Calu3 (cell line): ENCODE results near the gene QKI. TPM values are rescaled to one million over a fixed set of nuclear protein-coding genes. Genes with fewer than 3 reads are reported as not detected.

ENCODE experiments used
- BruUV-seq: library from RNA; stranded (reverse); fragments of 400-500 nt; replicated peaks from 2 replicates; lab custom pipeline; 2021; lab: Mats Ljungman, UMichigan
- CTCF ChIA-PET: fragments of 300-600 bp; sonication (Branson Sonifier 250); formaldehyde crosslinking; loops from one replicate; lab custom pipeline; 2022; ENCODE audit warnings: antibody characterized with exemption; lab: Charles Lee
- DNase-seq: peaks from one replicate; pipeline ENCODE4 v3.0.0; 2022
- H3K27ac Mint-ChIP-seq: one replicate; pipeline ENCODE4 v1.8.0; 2022; ENCODE audit warnings: mixed read lengths; ENCODE audit not compliant: unreplicated experiment
- H3K27me3 Mint-ChIP-seq: one replicate; pipeline ENCODE4 v1.8.0; 2022; ENCODE audit warnings: mixed read lengths; ENCODE audit not compliant: unreplicated experiment
- H3K36me3 Mint-ChIP-seq: one replicate; pipeline ENCODE4 v1.8.0; 2022; ENCODE audit warnings: mild to moderate bottlenecking, moderate library complexity, mixed read lengths; ENCODE audit not compliant: insufficient read depth, unreplicated experiment
- H3K4me1 Mint-ChIP-seq: one replicate; pipeline ENCODE4 v1.8.0; 2022; ENCODE audit warnings: mild to moderate bottlenecking, low read depth, mixed read lengths; ENCODE audit not compliant: unreplicated experiment
- H3K4me3 Mint-ChIP-seq: one replicate; pipeline ENCODE4 v1.8.0; 2022; ENCODE audit warnings: mild to moderate bottlenecking, low read depth, moderate library complexity, mixed read lengths; ENCODE audit not compliant: unreplicated experiment
- H3K9me3 Mint-ChIP-seq: one replicate; pipeline ENCODE4 v1.8.0; 2022; ENCODE audit warnings: low read depth, mixed read lengths; ENCODE audit not compliant: unreplicated experiment
- intact Hi-C: fragments of 100-400 bp; cut with micrococcal nuclease; formaldehyde crosslinking; loops from one replicate; pipeline ENCODE4 v1.10.0; 2022; ENCODE audit not compliant: unreplicated experiment
- total RNA-seq: library from RNA; stranded (reverse); gene quantifications from 2 replicates; pipeline ENCODE4 v1.2.3, GENCODE V29; 2022
- TF ChIP-seq, protein P1 (sequence below): fragments of 200-600 bp; IDR thresholded peaks from one replicate; pipeline ENCODE4 v1.8.0; 2022; ENCODE audit warnings: antibody characterized with exemption; ENCODE audit not compliant: unreplicated experiment

QKI gene
- total RNA-seq, 1 experiment from 2014 or later, result 131 TPM

DNA sequence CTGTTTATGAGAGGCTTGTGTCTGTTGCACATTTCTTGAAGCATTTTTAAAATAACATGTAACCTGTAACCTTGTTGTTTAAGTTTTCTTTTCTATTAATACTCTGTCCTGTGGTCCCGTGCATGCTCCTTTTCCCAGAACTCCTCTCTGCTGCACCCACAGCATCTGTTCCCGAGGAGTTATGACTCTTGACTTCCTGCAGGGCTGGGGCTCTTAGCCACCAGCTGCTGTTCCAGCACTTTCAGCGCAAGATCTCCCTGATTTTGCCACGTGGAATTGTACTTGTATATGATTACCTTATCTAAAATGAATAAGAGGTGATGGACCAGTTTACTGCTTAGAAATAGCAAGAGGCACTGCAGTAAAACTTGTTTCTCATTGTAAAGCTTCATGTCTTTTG, 150.6 kb downstream of the QKI start:
- CTCF ChIA-PET, result no interaction called here
- no peaks in the 10 kb centered on the region for H3K27me3 Mint-ChIP-seq
- H3K4me3 Mint-ChIP-seq, result no peak overlapping the region
- no peak for DNase-seq
- no peaks in the 10 kb centered on the region for H3K9me3 Mint-ChIP-seq
- no peak overlapping the region for H3K27ac Mint-ChIP-seq
- no TSS peak for BruUV-seq
- intact Hi-C loops, result no loop called here
- H3K36me3 Mint-ChIP-seq, result peaks cover 25% of the 10 kb centered on the region
- TF ChIP-seq, protein P1, sequence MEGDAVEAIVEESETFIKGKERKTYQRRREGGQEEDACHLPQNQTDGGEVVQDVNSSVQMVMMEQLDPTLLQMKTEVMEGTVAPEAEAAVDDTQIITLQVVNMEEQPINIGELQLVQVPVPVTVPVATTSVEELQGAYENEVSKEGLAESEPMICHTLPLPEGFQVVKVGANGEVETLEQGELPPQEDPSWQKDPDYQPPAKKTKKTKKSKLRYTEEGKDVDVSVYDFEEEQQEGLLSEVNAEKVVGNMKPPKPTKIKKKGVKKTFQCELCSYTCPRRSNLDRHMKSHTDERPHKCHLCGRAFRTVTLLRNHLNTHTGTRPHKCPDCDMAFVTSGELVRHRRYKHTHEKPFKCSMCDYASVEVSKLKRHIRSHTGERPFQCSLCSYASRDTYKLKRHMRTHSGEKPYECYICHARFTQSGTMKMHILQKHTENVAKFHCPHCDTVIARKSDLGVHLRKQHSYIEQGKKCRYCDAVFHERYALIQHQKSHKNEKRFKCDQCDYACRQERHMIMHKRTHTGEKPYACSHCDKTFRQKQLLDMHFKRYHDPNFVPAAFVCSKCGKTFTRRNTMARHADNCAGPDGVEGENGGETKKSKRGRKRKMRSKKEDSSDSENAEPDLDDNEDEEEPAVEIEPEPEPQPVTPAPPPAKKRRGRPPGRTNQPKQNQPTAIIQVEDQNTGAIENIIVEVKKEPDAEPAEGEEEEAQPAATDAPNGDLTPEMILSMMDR, result no peak
- peaks cover 8% of the 10 kb centered on the region for H3K4me1 Mint-ChIP-seq

DNA sequence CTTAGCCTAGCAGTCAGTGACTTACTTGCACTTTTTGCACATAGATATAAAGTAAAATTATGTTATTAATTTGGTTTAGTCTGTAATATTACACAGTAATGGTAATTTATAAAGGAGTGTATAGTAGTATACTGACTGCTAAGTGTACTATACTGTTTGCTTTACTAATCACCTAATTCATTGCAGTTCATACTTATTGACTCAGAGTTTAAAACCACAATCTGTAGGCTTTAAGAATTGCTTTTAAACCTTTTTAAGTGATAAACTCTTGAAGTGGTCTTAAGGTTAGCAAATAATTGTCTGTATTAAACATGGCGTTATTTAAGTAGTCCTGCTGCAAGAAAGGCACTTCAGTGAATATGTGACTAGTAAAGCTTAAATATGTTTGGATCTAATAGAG, 151.5 kb downstream of the QKI start:
- peaks cover 9% of the 10 kb centered on the region for H3K4me1 Mint-ChIP-seq
- no peak overlapping the region for H3K4me3 Mint-ChIP-seq
- CTCF ChIA-PET, result no interaction called here
- peaks cover 2% of the 10 kb centered on the region for H3K9me3 Mint-ChIP-seq
- peaks cover 27% of the 10 kb centered on the region for H3K36me3 Mint-ChIP-seq
- no peak for DNase-seq
- no peaks in the 10 kb centered on the region for H3K27me3 Mint-ChIP-seq
- TF ChIP-seq, protein P1, result no peak
- H3K27ac Mint-ChIP-seq, result no peak overlapping the region
- intact Hi-C loops, result no loop called here
- BruUV-seq, result no TSS peak

DNA sequence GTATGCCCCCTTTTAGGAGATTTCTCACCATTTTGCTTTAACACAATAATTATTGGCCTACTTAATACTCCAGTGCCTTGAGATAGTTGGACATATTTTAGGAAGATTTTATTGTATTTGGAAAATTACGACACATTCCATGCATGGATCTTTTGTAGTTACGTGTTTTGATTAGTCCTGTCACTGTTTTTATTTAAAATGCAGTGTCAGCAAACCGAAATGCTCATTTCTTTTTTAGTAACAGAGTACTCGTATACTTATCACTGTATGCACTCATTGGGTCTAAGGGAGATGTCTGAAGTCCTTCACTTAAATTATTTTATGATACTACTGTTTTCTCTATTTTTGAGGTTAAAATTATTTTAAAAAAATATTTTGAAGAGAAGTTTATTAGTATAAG, 153.8 kb downstream of the QKI start:
- Mint-ChIP-seq H3K27me3 (no peaks in the 10 kb centered on the region), H3K36me3 (peaks cover 33% of the 10 kb centered on the region), H3K27ac (no peak overlapping the region), H3K9me3 (peaks cover 2% of the 10 kb centered on the region), H3K4me3 (no peak overlapping the region), H3K4me1 (peaks cover 25% of the 10 kb centered on the region)
- intact Hi-C loops, result no loop called here
- CTCF ChIA-PET, result no interaction called here
- BruUV-seq, result no TSS peak
- DNase-seq, result no peak
- TF ChIP-seq, protein P1, result no peak

DNA sequence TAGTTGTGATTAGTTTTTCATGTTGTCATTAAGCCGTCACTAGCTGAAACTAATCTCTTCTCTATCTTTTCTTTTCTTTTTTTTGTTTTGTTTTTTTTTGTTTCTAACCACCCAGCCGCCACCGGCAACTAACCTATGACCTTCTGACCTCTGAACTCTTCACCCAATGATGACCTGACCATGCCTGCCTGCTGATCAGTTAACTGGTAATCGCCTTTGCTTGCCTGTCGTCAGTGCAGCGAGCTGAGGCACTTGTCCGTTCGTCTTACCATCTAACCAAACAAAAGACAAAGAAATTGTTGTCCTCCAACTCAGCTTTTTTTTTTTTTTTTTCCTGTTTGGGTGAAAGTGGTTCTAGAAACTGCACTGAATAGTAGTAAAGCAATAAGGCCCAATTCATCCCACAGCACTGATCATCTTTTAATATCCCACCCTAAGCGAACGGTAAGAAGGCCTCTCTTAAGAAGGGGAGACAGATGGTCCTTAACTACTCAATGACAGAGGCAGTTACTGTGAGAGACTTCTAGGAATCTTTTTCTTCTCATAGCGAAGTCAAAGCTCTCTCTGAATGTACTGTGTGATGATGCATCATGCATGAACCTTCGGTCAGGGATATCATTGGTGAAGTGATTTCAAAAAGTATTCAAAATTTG, 156.2 kb downstream of the QKI start:
- Mint-ChIP-seq H3K9me3 (peaks cover 2% of the 10 kb centered on the region), H3K27me3 (no peaks in the 10 kb centered on the region), H3K4me3 (peak overlapping the region; percentile 18), H3K4me1 (peaks cover 25% of the 10 kb centered on the region), H3K36me3 (peaks cover 18% of the 10 kb centered on the region), H3K27ac (peak overlapping the region; percentile 74)
- intact Hi-C loops, result loop anchor here (5.0 to 10.0 kb wide), 3 partner anchors 386 to 1357 kb away; no protein-coding TSS in a partner anchor
- CTCF ChIA-PET, result interaction anchor here (0.7 kb wide), 2 partner anchors 597 to 1753 kb away, joined by 3 to 4 read pairs; no protein-coding TSS in a partner anchor
- no TSS peak for BruUV-seq
- no peak for DNase-seq
- TF ChIP-seq, protein P1, result no peak
